K562 (cell line): ENCODE results near the gene ATXN3L. TPM values are rescaled to one million over a fixed set of nuclear protein-coding genes. Genes with fewer than 3 reads are reported as not detected.

Source experiments
- ATAC-seq: fragments of 200-7000 bp; cut with Tn5 transposase; 3 replicates; pipeline ENCODE4 v1.9.1; 2020; ENCODE audit warnings: moderate library complexity
- BruUV-seq: library from RNA; stranded (reverse); fragments of 400-500 nt; replicated peaks from 2 replicates; lab custom pipeline; 2021; lab: Mats Ljungman, UMichigan
- CTCF ChIA-PET: fragments of 300-600 bp; formaldehyde crosslinking; extraction: SDS; loops from one replicate; lab custom pipeline; 2021; ENCODE audit warnings: low intra/inter-chr PET ratio; lab: Yijun Ruan, JAX
- POLR2A ChIA-PET: fragments of 300-600, 350-650 bp; sonication (Branson Sonifier 250); formaldehyde crosslinking; extraction: SDS; loops from one replicate; lab custom pipeline; 2021; ENCODE audit warnings: antibody characterized with exemption, inconsistent platforms; lab: Yijun Ruan, JAX
- DNase-seq, 4 experiments: peaks; one replicate each; pipeline versions ENCODE4 v3.0.0 to v3.0.0-alpha.2; 2011 to 2018; ENCODE audit warnings: low spot score in 3 of 4, mixed read lengths in 3 of 4; ENCODE audit errors: extremely low read depth in 1 of 4
- FAIRE-seq: peaks from 2 replicates; lab custom pipeline; 2011; peaks lifted over from hg19 to GRCh38; lab: Jason Lieb, UNC
- H2AFZ ChIP-seq: 2 replicates; pipeline ENCODE4 v1.6.0; 2011; ENCODE audit warnings: low read depth, low read length, control low read depth, inconsistent platforms
- H3K27ac ChIP-seq: fragments of 200-600 bp; 3 replicates; pipeline ENCODE4 v1.8.0; 2011; ENCODE audit warnings: low read depth, mild to moderate bottlenecking, control low read depth, inconsistent platforms, low read length, moderate library complexity, mixed read lengths; ENCODE audit errors: extremely low read depth
- H3K27me3 ChIP-seq, 2 experiments: fragments of 300-600 bp in 1 of 2; 2 replicates in 1 of 2; 3 replicates in 1 of 2; pipeline versions ENCODE4 v1.6.0 to v1.8.0; 2011; ENCODE audit warnings: inconsistent platforms in 2 of 2, low read length in 2 of 2, mild to moderate bottlenecking in 1 of 2, mixed read lengths in 1 of 2, moderate library complexity in 1 of 2; ENCODE audit not compliant: control insufficient read depth in 2 of 2, insufficient read depth in 2 of 2
- H3K36me3 ChIP-seq: fragments of 300-600 bp; 3 replicates; pipeline ENCODE4 v1.8.0; 2011; ENCODE audit warnings: mild to moderate bottlenecking, low read length, inconsistent platforms; ENCODE audit not compliant: control insufficient read depth, insufficient read depth
- H3K4me1 ChIP-seq, 2 experiments: fragments of 200-600 bp in 1 of 2; replicated peaks in 1 of 2; 2 replicates in 1 of 2; 3 replicates in 1 of 2; pipeline versions ENCODE4 v1.5.1 to v1.8.0; 2011; ENCODE audit warnings: inconsistent platforms in 2 of 2, low read length in 2 of 2, mild to moderate bottlenecking in 1 of 2, mixed read lengths in 1 of 2, moderate library complexity in 1 of 2; ENCODE audit not compliant: control insufficient read depth in 2 of 2, insufficient read depth in 2 of 2
- H3K4me2 ChIP-seq: 2 replicates; pipeline ENCODE4 v1.6.1; 2011; ENCODE audit warnings: low read length, control low read depth, inconsistent platforms, mixed read lengths; ENCODE audit not compliant: insufficient read depth
- H3K4me3 ChIP-seq: fragments of 200-600 bp; sonication (generic), shearing (Covaris generic); 2 replicates; pipeline ENCODE4 v1.5.1; 2016; ENCODE audit warnings: control low read depth, inconsistent platforms
- H3K79me2 ChIP-seq: fragments of 200-600 bp; 3 replicates; pipeline ENCODE4 v1.8.0; 2011; ENCODE audit warnings: low read length, inconsistent platforms; ENCODE audit not compliant: control insufficient read depth, insufficient read depth
- H3K9ac ChIP-seq, 2 experiments: 2 replicates each; pipeline versions ENCODE4 v1.6.0 to v1.6.1; 2011; ENCODE audit warnings: low read depth in 2 of 2, low read length in 2 of 2, control low read depth in 1 of 2, inconsistent platforms in 1 of 2, mild to moderate bottlenecking in 1 of 2, mixed read lengths in 1 of 2; ENCODE audit not compliant: insufficient read depth in 1 of 2
- H3K9me1 ChIP-seq: one replicate; pipeline ENCODE4 v1.6.0; 2011; ENCODE audit warnings: inconsistent platforms, mild to moderate bottlenecking, low read length, moderate library complexity; ENCODE audit not compliant: control insufficient read depth, insufficient read depth
- H3K9me3 ChIP-seq: replicated peaks from 2 replicates; pipeline ENCODE4 v1.5.1; 2011; ENCODE audit warnings: low read depth, low read length, inconsistent platforms; ENCODE audit not compliant: control insufficient read depth, insufficient read depth
- H4K20me1 ChIP-seq: replicated peaks from 2 replicates; pipeline ENCODE4 v1.6.1; 2011; ENCODE audit warnings: low read length, inconsistent platforms, mixed read lengths; ENCODE audit not compliant: control insufficient read depth, insufficient read depth
- ARID2 ChIP-seq: fragments of 450-650 bp; IDR thresholded peaks from 2 replicates; pipeline ENCODE4 v1.6.1; 2017; ENCODE audit warnings: antibody characterized with exemption, mild to moderate bottlenecking
- ATF2 ChIP-seq: sonication (generic); formaldehyde crosslinking; IDR thresholded peaks from 2 replicates; pipeline ENCODE4 v1.8.1; 2022; ENCODE audit warnings: missing genetic modification reagents
- BCOR ChIP-seq: fragments of 450-650 bp; IDR thresholded peaks from 2 replicates; pipeline ENCODE4 v1.6.1; 2016
- BDP1 ChIP-seq: IDR thresholded peaks from 3 replicates; pipeline ENCODE4 v1.6.1; 2011; ENCODE audit not compliant: insufficient read length, insufficient read depth
- HINFP ChIP-seq: fragments of 450-650 bp; conservative IDR thresholded peaks from 2 replicates; pipeline ENCODE4 v1.6.1; 2016; ENCODE audit warnings: missing genetic modification characterization, low read depth, mild to moderate bottlenecking, control low read depth, missing compliant biosample characterization
- MEF2D ChIP-seq: conservative IDR thresholded peaks from 2 replicates; pipeline ENCODE4 v1.6.1; 2016; ENCODE audit warnings: low read depth, missing genetic modification characterization, missing compliant biosample characterization
- PRPF4 ChIP-seq: fragments of 200-400 bp; formaldehyde crosslinking; IDR thresholded peaks from one replicate; pipeline ENCODE4 v1.6.1; 2017; ENCODE audit warnings: low read length, low read depth, mild to moderate bottlenecking; ENCODE audit not compliant: insufficient read depth, poor library complexity, severe bottlenecking
- PTBP1 ChIP-seq: fragments of 200-400 bp; formaldehyde crosslinking; IDR thresholded peaks from 2 replicates; pipeline ENCODE4 v1.6.1; 2017; ENCODE audit warnings: low read depth, low read length
- SMARCB1 ChIP-seq: IDR thresholded peaks from 2 replicates; pipeline ENCODE4 v1.6.1; 2011; ENCODE audit warnings: improper control_type of control experiment, low read depth; ENCODE audit not compliant: insufficient read length
- THRB ChIP-seq: fragments of 450-650 bp; formaldehyde crosslinking; conservative IDR thresholded peaks from 2 replicates; pipeline ENCODE4 v1.4.0; 2022; ENCODE audit warnings: mild to moderate bottlenecking, missing genetic modification characterization
- ZBTB1 ChIP-seq: sonication (generic); formaldehyde crosslinking; IDR thresholded peaks from 2 replicates; pipeline ENCODE4 v1.8.1; 2023; ENCODE audit warnings: missing genetic modification reagents, low read depth, mild to moderate bottlenecking, borderline replicate concordance
- ZBTB7A ChIP-seq: IDR thresholded peaks from 2 replicates; pipeline ENCODE4 v1.6.1; 2011; ENCODE audit warnings: low read depth, mild to moderate bottlenecking, low read length, moderate library complexity, borderline replicate concordance; ENCODE audit not compliant: control insufficient read depth
- ZBTB8A ChIP-seq: fragments of 450-650 bp; IDR thresholded peaks from 2 replicates; pipeline ENCODE4 v1.6.1; 2018; ENCODE audit warnings: mild to moderate bottlenecking, moderate library complexity; ENCODE audit not compliant: partially characterized antibody
- ZNF23 ChIP-seq: fragments of 250-450 bp; sonication (Bioruptor Pico); IDR thresholded peaks from 2 replicates; pipeline ENCODE4 v1.4.0; 2020; ENCODE audit warnings: mild to moderate bottlenecking
- WGBS: fragments of 100-300 bp; shearing (Covaris generic); methylation state at CpG from one replicate; pipeline ENCODE4 v1.1.6; 2016; ENCODE audit warnings: low coverage, mixed read lengths; ENCODE audit not compliant: insufficient coverage; ENCODE audit errors: missing lambda C conversion rate; 5-methylcytosine and 5-hydroxymethylcytosine counted together
- in situ Hi-C: fragments of 300-500 bp; cut with MboI; formaldehyde crosslinking; loops from 4 replicates; pipeline ENCODE4 v1.15.0; 2018; ENCODE audit warnings: inconsistent platforms, mixed read lengths
- intact Hi-C: fragments of 100-400 bp; cut with micrococcal nuclease; formaldehyde crosslinking; loops from 2 replicates; pipeline ENCODE4 v1.14.2; 2022
- polyA plus RNA-seq, 8 experiments: library from polyadenylated mRNA; depleted of rRNA in 4 of 8; stranded (reverse) in 5 of 8; unstranded in 3 of 8; fragments of >200 nt; fragmentation: Nextera tagmentation in 2 of 8; fragmentation: Illumina TruSeq in 1 of 8; extraction: Ambion mirVana in 2 of 8; extraction: Trizol in 1 of 8; gene quantifications; 2 replicates each; pipeline versions ENCODE4 v1.2.1 to v1.2.3, GENCODE V29; 2011 to 2014; ENCODE audit warnings: inconsistent platforms in 1 of 8, missing spikeins in 1 of 8
- total RNA-seq, 7 experiments: library from RNA; depleted of rRNA in 6 of 7; stranded (reverse); fragments of >200 nt in 6 of 7; fragmentation: Illumina TruSeq in 2 of 7; extraction: Trizol in 2 of 7; gene quantifications; 2 replicates each; pipeline versions ENCODE4 v1.2.1 to v1.2.3, GENCODE V29; 2011 to 2021; ENCODE audit warnings: low replicate concordance in 1 of 7

ATXN3L gene
- total and polyA plus RNA-seq, 9 of the 15 experiments (the other 6 are each of a cell fraction or from before 2014, with no cell fraction given), result 0.04 to 0.31 TPM; not detected in 7

GRCh38 chrX:13369256-13370030 lies 49.6 kb upstream of the ATXN3L start:
- H3K9me3 ChIP-seq, result no peaks in the 10 kb centered on the region
- CTCF ChIA-PET, result no interaction called here

More at GRCh38 chrX:13369256-13370030, 49.6 kb upstream of the ATXN3L start:
- POLR2A ChIA-PET, result no interaction called here
- BruUV-seq, result no TSS peak
- H3K36me3 ChIP-seq, result peaks cover 61% of the 10 kb centered on the region; the same call in 1 of the 3 replicates
- no peaks in the 10 kb centered on the region for H3K9me1 ChIP-seq
- H3K9ac ChIP-seq, result no peak overlapping the region
- TF ChIP-seq ZBTB8A, result no peak
- TF ChIP-seq ATF2 (CRISPR knock-in tag), result no peak
- TF ChIP-seq THRB (CRISPR knock-in tag), result no peak
- no peak for TF ChIP-seq BCOR
- no peak for TF ChIP-seq ZBTB7A
- no peak for TF ChIP-seq MEF2D (tag)
- no peak for TF ChIP-seq HINFP (tag)
- TF ChIP-seq SMARCB1, result no peak
- TF ChIP-seq ZNF23 (CRISPR knock-in tag), result no peak
- TF ChIP-seq ZBTB1 (CRISPR knock-in tag), result no peak
- TF ChIP-seq BDP1, result no peak
- no peak for TF ChIP-seq PRPF4
- TF ChIP-seq PTBP1, result no peak
- TF ChIP-seq ARID2, result no peak
- WGBS, result 38% methylated on average over 3 of the region's 3 CpGs
- no peaks in the 10 kb centered on the region for H4K20me1 ChIP-seq
- H3K27me3 ChIP-seq, result no peaks in the 10 kb centered on the region
- no peak overlapping the region for H3K4me3 ChIP-seq
- H3K27ac ChIP-seq, result no peak overlapping the region
- FAIRE-seq (no peak), DNase-seq (no peak), ATAC-seq (no peak)
- H3K4me1 ChIP-seq, result peaks cover 0 to 6% of the 10 kb centered on the region in 2 experiments; a peak in 1 of 5 replicates
- no peak overlapping the region for H2AFZ ChIP-seq
- intact Hi-C loops, result no loop called here
- H3K4me2 ChIP-seq, result no peak overlapping the region
- in situ Hi-C loops, result no loop called here
- no peaks in the 10 kb centered on the region for H3K79me2 ChIP-seq
